ENCODE measurements around the gene GORASP1.

GRCh38 chr3:39137991-39138803 lies 30.8 kb upstream of the GORASP1 start:
- no peak for TF ChIP-seq CTCF (IDR thresholded peaks at IDR 0.05)
- TF ChIP-seq POLR2A (IDR thresholded peaks at IDR 0.05) = no peak
